Measurements from ENCODE around the gene KCNH6.

Gene KCNH6

GRCh38 chr17:63480826-63481487 lies 42.2 kb upstream of the KCNH6 start:
- no peak for DNase-seq (ENCODE audit: low read depth)
- TF ChIP-seq CTCF (IDR thresholded peaks at IDR 0.05; ENCODE audit: control insufficient read depth, insufficient read depth, low read depth, low read length, missing control alignments) = no peak
- no peak overlapping the region for H3K4me3 ChIP-seq (ENCODE audit: control insufficient read depth, low read depth, low read length)

- no peak for TF ChIP-seq CTCF (IDR thresholded peaks at IDR 0.05; ENCODE audit: control insufficient read depth, insufficient read depth, low read depth, low read length, missing control alignments)
- DNase-seq (ENCODE audit: low read depth) = no peak
- H3K4me3 ChIP-seq (ENCODE audit: control insufficient read depth, low read depth, low read length) = no peak overlapping the region
Measured at GRCh38 chr17:63481488-63481870, 41.7 kb upstream of the KCNH6 start.

DNA sequence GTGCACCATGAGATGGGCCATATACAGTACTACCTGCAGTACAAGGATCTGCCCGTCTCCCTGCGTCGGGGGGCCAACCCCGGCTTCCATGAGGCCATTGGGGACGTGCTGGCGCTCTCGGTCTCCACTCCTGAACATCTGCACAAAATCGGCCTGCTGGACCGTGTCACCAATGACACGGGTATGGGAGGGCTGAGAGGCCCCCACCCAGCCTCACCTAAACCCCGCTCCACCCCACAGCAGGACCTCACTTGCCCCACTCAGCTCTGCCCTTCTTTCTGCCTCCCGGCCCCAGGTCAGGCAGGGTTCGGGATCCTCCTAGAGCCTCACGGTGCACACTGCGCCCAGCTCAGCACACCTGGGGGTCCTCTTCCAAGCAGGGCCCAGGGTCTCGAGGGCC lies 40.6 kb upstream of the KCNH6 start:
- no peak for DNase-seq (ENCODE audit: low read depth)
- no peak overlapping the region for H3K4me3 ChIP-seq (ENCODE audit: control insufficient read depth, low read depth, low read length)
- TF ChIP-seq CTCF (IDR thresholded peaks at IDR 0.05; ENCODE audit: control insufficient read depth, insufficient read depth, low read depth, low read length, missing control alignments) = no peak

DNA sequence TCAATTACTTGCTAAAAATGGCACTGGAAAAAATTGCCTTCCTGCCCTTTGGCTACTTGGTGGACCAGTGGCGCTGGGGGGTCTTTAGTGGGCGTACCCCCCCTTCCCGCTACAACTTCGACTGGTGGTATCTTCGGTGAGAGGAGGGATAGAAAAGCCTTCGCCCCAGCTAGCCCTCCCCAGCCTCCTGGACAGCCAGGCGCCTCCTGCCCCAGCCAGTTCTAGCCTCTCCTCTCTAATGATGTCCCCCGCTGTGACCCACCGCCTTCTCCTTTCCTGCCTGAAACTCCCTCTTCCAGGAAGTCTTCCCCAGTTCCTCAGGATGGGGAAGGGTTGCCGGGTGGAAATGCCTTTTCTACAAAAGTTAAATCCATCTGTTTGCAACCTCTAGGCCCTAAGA lies 40.1 kb upstream of the KCNH6 start:
- H3K4me3 ChIP-seq (ENCODE audit: control insufficient read depth, low read depth, low read length) = no peak overlapping the region
- no peak for DNase-seq (ENCODE audit: low read depth)
- no peak for TF ChIP-seq CTCF (IDR thresholded peaks at IDR 0.05; ENCODE audit: control insufficient read depth, insufficient read depth, low read depth, low read length, missing control alignments)

GRCh38 chr17:63483655-63484575 lies 39.2 kb upstream of the KCNH6 start:
- no peak for DNase-seq (ENCODE audit: low read depth)
- no peak overlapping the region for H3K4me3 ChIP-seq (ENCODE audit: control insufficient read depth, low read depth, low read length)
- no peak for TF ChIP-seq CTCF (IDR thresholded peaks at IDR 0.05; ENCODE audit: control insufficient read depth, insufficient read depth, low read depth, low read length, missing control alignments)

- no peak for DNase-seq (ENCODE audit: low read depth)
- H3K4me3 ChIP-seq (ENCODE audit: control insufficient read depth, low read depth, low read length) = no peak overlapping the region
- TF ChIP-seq CTCF (IDR thresholded peaks at IDR 0.05; ENCODE audit: control insufficient read depth, insufficient read depth, low read depth, low read length, missing control alignments) = no peak
Measured at GRCh38 chr17:63486317-63487013, 36.7 kb upstream of the KCNH6 start.

All from AG09309 (cell line).